NCI-H2081 treated with DMSO at 0.1 percent for 48 hours (cell line): ENCODE data around the gene CREB3L4.

Source experiments
- DNase-seq: peaks from one replicate; lab custom pipeline; 2025; lab: John Stamatoyannopoulos, UW

CREB3L4 gene, protein sequence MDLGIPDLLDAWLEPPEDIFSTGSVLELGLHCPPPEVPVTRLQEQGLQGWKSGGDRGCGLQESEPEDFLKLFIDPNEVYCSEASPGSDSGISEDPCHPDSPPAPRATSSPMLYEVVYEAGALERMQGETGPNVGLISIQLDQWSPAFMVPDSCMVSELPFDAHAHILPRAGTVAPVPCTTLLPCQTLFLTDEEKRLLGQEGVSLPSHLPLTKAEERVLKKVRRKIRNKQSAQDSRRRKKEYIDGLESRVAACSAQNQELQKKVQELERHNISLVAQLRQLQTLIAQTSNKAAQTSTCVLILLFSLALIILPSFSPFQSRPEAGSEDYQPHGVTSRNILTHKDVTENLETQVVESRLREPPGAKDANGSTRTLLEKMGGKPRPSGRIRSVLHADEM

GRCh38 chr1:153967107-153967999 is at the start of gene CREB3L4:
CREB3L4 (plus strand) TSS chr1:153967902; CDS start chr1:153968526, 624 bp downstream.
- peak; percentile 98 for DNase-seq

GRCh38 chr1:153919876-153920852 is 47.5 kb upstream of the CREB3L4 start:
- DNase-seq = no peak

GRCh38 chr1:153921080-153921802 is 46.5 kb upstream of the CREB3L4 start:
- no peak for DNase-seq

DNA sequence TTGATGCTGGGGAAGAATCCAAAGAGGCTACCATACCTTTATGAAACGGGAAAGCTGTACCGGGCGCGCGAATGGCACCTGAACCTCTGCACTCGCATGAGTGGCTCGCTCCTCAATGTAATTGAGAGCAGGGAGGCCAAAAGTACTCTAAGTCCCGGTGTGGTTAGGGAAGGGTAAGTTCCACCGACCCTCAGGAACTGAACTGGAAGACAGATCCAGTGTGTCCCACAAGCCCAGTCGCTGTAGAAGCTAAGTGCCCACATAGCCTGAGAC is 46.0 kb upstream of the CREB3L4 start:
- DNase-seq = no peak

- DNase-seq = no peak
Measured at GRCh38 chr1:153922076-153922971, 45.4 kb upstream of the CREB3L4 start.

DNA sequence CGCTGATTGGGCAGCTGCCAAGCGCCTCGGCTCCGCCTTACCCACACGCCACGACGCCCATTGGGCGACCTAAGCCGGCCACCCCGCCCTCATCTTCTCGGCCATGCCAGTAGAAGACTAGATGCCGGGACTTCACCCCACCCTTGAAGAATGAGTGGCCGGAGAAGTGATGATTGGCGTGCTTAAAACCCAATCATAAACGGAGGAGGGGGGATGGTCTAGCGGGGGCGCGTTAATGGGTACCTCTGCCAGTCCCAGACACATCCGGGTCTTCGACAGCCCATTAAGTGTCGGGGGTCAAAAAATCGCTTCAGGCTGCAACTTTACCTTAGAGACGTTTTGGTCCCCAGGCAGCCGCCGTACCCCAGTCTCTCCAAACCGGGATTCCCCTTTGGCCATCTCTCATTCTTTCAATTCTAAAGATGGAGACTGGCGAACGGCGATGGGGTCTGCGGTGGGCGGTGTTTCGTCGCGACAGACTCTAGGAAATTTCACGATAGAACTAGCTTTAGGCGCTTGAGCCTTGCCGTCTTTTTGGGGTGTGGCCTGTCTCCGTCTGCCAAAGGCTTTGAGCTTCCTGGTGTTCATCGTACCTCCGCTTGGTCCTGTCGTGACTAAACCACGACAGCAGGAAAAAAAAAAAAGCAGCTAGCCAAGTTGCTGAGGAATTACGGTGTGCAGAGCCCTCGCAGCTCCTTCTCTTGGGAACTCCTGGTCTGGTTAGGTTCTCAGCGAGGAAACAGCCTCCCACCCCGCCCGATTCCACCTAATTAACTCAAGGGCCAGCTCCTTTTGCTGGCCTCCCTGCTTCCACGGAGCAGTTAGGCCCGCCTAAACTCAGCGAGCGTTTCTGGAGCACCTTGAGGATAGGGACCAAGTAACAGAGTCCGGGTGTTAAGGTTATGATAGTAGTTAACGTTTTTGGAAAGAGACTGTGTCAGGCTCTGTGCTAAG is 44.5 kb upstream of the CREB3L4 start, which contains the start of gene GATAD2B:
Gene GATAD2B, minus strand, starts transcription at position 1 of the 954 bp plus-strand sequence. CDS start 94,625 bp downstream, outside the sequence.
- peak; percentile 100 for DNase-seq

DNA sequence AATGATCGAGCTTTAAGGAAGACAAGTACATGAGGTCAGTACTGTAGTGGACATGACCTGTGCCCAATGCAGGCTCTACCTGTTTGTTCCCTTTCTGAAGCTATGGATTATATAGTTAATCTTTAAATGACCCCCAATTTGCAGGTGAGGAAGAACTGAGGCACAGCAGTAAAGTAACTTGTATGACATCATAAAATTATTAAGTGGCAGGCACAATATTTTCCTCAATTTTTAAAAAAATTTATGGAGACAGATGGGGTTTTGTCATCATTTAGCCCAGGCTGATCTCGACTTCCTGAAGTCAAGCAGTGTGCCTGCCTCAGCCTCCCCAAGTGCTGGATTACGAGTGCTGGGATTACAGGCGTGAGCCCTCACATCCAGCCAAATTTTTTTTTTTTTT is 41.3 kb upstream of the CREB3L4 start:
- no peak for DNase-seq

DNA sequence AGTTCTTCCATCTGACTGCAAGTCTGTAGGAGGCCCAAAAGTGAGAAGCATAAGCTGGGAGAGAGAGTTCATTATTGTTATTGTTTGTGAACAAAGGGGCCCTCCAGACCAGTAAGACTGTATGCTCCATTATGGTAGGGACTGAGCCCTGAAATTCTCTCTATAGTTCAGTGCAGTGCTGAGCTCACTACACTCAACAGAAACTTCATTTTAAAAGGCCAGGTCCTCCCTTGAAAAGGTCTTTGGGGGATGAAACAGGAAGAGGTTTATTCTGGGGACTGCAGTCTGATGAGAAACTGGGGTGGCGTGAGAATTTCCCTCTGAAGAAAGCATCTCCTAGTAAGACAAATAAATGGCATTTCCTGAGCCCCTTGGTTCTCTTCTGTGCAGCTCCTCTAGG is 39.5 kb upstream of the CREB3L4 start:
- no peak for DNase-seq

DNA sequence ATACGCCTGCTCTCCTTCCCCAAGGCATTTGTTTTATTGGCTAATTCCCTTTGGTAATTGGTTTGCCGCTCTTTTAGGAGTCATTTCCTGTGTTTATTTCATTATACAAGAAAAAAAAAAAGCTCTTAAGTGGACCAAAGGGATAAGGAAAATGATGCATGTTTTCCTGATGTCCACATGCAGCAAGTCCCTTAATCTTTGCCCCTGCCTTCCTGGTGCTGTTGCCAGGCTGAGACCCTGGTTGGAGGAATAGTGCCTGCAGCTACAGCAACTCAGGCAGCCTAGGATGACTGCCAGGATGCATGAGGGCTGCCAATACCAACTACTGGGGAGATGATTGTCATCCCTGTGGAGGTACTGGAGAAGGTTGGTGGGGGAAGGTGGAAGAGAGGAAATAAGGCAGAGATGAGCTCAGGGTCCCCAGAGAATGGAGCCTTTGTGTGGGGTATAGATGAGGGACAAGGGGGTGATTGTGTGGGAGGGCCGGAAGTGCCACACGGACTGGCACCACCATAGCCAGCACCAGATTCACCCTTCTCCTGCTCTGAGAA is 38.8 kb upstream of the CREB3L4 start:
- DNase-seq = peak; percentile 56

GRCh38 chr1:153929426-153929825 is 38.3 kb upstream of the CREB3L4 start:
- no peak for DNase-seq

DNA sequence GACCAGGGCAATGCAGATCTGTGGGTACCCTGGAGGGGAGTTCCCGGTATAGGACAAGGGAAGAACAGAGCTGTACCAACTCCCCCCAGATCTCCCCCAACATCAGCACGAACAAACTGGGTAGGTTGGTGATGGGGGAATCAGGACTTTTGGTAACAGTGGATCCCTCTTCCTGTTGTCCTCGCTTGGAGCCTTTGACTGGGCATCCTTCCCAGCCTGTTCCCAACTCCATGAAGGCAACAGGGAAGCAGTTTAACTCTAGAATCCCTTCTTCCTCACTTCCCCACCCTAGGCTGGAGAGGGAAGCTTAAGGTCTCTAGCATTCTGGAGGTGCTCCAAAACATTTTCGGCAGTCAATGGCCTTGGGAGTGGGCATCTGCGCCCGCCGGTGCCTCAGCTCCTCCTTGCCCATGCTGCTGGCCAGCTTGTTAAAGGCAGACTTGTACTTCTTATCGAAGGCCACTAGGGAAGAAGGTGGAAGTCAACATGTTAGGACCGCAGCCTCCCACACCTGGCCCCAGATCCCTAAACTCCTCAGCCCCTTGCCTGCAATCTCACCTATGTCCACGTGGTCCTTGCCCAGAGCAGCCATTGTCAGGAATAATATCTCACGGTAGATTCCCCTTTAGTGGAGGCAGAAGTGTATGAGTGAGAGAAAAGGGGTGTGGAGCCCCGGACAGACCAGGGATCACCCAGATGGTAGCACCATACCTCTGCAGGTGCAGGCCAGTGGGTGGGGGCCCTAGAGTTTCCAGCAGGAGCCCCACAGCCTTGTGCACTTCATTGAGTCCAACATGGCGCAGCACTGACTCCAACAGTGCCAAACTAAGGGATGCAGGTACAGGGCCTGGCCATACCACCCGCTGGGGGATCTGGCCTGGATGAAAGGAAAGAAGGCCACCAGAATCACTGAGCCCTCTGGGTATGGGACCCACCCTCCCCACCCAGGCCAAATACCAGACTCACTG is 37.4 kb upstream of the CREB3L4 start:
- no peak for DNase-seq

DNA sequence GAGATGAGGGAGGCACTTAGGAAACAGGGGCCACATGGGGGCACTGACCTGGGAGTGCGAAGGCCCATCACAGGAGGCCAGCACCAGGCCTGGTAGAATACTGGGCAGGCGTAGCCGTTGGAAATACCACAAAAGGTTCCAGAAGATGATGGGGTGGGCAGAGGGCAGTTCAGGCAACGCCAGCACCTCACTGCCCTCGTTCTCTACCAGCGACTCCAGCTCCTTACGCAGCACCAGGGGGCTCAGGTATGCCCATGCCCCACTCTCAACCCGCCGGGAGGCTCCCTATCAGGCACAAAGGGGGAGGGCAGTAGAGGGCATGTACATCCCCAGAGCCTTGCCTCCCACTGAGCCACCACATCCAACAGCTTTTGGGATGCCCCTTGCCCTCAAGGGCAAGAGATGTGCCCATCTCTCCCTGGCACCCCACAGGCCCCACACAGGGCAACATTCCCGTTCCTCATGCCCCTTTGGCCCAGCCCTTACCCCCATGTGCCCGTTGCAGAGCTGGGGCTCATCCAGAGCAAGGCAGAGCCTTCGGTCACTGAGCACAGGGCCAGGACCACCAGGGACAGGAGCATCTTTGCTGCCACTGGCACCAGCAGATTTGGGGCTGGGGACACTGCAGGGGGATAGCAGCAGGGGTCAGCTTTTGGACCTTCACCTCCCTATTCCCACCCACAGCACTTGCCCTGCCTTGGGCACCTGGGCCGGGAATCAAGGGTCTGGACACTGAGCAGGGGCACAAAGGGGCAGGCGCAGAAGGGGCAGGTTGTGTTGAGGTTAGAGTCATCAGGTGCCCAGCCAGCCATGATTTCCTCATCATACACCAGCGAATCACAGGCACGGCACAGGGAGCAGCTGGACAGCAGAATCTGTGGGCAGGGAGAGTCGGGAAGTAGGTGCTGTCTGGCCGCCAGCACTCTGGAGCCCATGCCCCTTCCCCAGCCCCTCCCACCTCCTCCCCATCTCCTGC is 35.3 kb upstream of the CREB3L4 start:
- no peak for DNase-seq

DNA sequence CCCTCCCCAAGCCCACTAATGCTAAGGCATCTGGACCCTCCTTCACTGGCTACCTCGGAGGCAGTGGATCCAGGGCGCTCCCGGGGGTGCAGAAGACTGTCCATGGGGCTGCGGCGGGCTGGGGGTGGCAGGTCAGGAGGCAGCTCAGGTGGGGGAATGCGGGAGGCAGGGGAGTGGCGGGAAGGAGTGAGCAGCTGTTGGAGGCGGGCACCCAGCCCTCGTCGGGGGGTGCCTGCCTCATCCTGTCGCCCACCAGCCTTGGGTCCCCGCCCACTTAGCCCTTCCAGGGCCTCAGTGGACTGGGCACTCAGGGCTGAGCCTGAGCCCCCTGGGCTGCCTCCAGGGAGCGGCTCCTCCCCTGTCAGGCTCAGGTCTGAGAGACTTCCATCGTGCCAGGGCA is 34.3 kb upstream of the CREB3L4 start:
- no peak for DNase-seq

- no peak for DNase-seq
Measured at GRCh38 chr1:153933955-153934354, 33.7 kb upstream of the CREB3L4 start.

- DNase-seq = no peak
Measured at GRCh38 chr1:153934746-153935145, 33.0 kb upstream of the CREB3L4 start.
